Heart left ventricle (tissue), 16 donors: ENCODE data around the gene PPP1R14D. TPM values are rescaled to one million over a fixed set of nuclear protein-coding genes. Genes with fewer than 3 reads are reported as not detected.

ENCODE experiments used
- ATAC-seq, 4 donors: fragments of 200-7000 bp; cut with Tn5 transposase; one replicate each; pipeline ENCODE4 v1.9.1; 2020 to 2022; ENCODE audit warnings: moderate library complexity in 4 of 4, mild to moderate bottlenecking in 3 of 4, moderate number of reproducible peaks in 1 of 4
- DNase-seq, 5 donors: peaks; one replicate each; pipeline ENCODE4 v3.0.0-alpha.2; 2020
- H3K27ac ChIP-seq, 12 donors: fragments of 200-600 bp; sonication (generic) in 4 of 12; one replicate each; pipeline versions ENCODE4 v1.5.0 to v1.8.0; 2016 to 2022; ENCODE audit warnings: mild to moderate bottlenecking in 2 of 12
- H3K27me3 ChIP-seq, 9 donors: fragments of 200-600 bp; sonication (generic) in 2 of 9; one replicate each; pipeline versions ENCODE4 v1.5.1 to v1.8.0; 2016 to 2022; ENCODE audit warnings: mild to moderate bottlenecking in 3 of 9
- H3K36me3 ChIP-seq, 9 donors: fragments of 200-600 bp; sonication (generic) in 2 of 9; one replicate each; pipeline versions ENCODE4 v1.5.0 to v1.8.0; 2018 to 2022; ENCODE audit warnings: mild to moderate bottlenecking in 2 of 9
- H3K4me1 ChIP-seq, 12 donors: fragments of 200-600 bp; sonication (generic) in 4 of 12; one replicate each; pipeline versions ENCODE4 v1.5.0 to v1.8.0; 2016 to 2022; ENCODE audit warnings: mild to moderate bottlenecking in 3 of 12
- H3K4me3 ChIP-seq, 12 donors: fragments of 200-600 bp; sonication (generic) in 4 of 12; one replicate each; pipeline versions ENCODE4 v1.5.0 to v1.8.0; 2017 to 2022; ENCODE audit warnings: mild to moderate bottlenecking in 9 of 12, moderate library complexity in 4 of 12
- H3K9me3 ChIP-seq, 12 donors: fragments of 200-600 bp; sonication (generic) in 4 of 12; one replicate each; pipeline versions ENCODE4 v1.5.0 to v1.8.0; 2016 to 2022; ENCODE audit warnings: mild to moderate bottlenecking in 1 of 12
- POLR2A ChIP-seq, 2 donors: fragments of 450-650 bp; IDR thresholded peaks; one replicate each; pipeline ENCODE4 v1.6.1; 2017; ENCODE audit warnings: antibody characterized with exemption in 2 of 2, mild to moderate bottlenecking in 2 of 2, moderate library complexity in 2 of 2
- WGBS, 4 donors: extraction: QIAGEN DNeasy Blood & Tissue Kit in 2 of 4; methylation state at CpG; one replicate each; pipeline versions ENCODE4 v1.1.5 to v1.1.7; 2013 to 2018; 5-methylcytosine and 5-hydroxymethylcytosine counted together
- intact Hi-C, 10 donors: fragments of 100-400 bp; cut with DNase I; formaldehyde crosslinking; loops; one replicate each; pipeline versions ENCODE4 v1.11.1 to v1.14.2; 2022
- polyA plus RNA-seq, 2 donors: library from polyadenylated mRNA; stranded (reverse); fragments of 200-250 nt; gene quantifications; one replicate each; pipeline ENCODE4 v1.2.3, GENCODE V29; 2013
- total RNA-seq, 9 donors: library from RNA; depleted of rRNA in 2 of 9; stranded (reverse); fragments of >200 nt in 2 of 9; fragmentation: NEBNext Ultra II Directional in 3 of 9; extraction: Animal tissue kit (Norgen Biotek cat#: 25700) in 3 of 9; gene quantifications; one replicate each; pipeline versions ENCODE4 v1.1.0 to v1.2.4, GENCODE V29; 2016 to 2023
- TF ChIP-seq, protein P1 (sequence below), 12 donors: fragments of 200-600 bp; sonication (generic) in 4 of 12; IDR thresholded peaks; one replicate each; pipeline versions ENCODE4 v1.5.0 to v1.8.0; 2018 to 2022; ENCODE audit warnings: antibody characterized with exemption in 12 of 12, mild to moderate bottlenecking in 5 of 12
- donor health status: ischemic (EF 13 %, LVEDD 7.1; RV severe dilation, severe dysfunction).
- donor health status: healthy with polysubstance abuse.
- donor health status: DM: no; HTN: yes; CAD: no.
- donor health status: DM: no; HTN: no; CAD: no.
- donor health status: ischemic (EF 25% LVEDD 6.9; RV normal size, moderate dysfunction).
- donor health status: ischemic (EF 25% LVEDD 5.7; RV mildly dilated, moderate dysfunction).
- donor health status: healthy.
- donor health status: DM: yes; HTN: yes; CAD: no.
- donor health status: ischemic (EF 35%, LVEDD 5.7; RV mildly dilated, moderate dysfunction).
- donor health status: nonischemic (EF 11% LVEDD 7.7; RV severe dilation, severe dysfunction).
- donor health status: DM: yes; HTN: yes; CAD: no.
- donor health status: PGD.
- donor health status: ischemic (EF 29% LVEDD 5.4; RV normal size, mild dysfunction).
- donor health status: nonischemic (EF 23%, LVEDD 6.1; RV moderate dilation, normal function).

The PPP1R14D gene
- total and polyA plus RNA-seq, 11 donors: not detected

DNA sequence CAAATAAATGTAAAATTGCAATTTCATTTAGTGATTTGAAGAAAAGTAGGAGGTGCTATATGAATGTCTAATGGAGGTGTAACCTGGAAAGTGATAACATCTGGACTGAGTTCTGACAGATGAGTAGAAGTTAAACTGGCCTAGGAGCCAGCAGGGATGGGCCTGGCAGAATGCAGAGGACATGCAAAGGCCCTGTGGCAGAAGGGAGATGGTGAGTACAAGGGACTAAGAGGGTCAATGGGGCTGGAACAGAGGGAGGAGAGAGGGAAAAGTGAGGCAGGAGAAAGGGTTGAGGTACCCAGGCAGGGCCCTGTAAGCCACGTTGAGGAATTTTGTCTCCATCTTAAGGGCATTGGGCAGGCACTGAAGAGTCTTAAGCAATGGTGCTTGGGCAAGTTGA is 3.4 kb upstream of the PPP1R14D start:
- no peaks in the 10 kb centered on the region for H3K9me3 ChIP-seq
- H3K27ac ChIP-seq: no peak overlapping the region
- DNase-seq: no peak
- intact Hi-C loops: no loop called here
- no peak for ATAC-seq
- H3K27me3 ChIP-seq: no peaks in the 10 kb centered on the region
- TF ChIP-seq, protein P1, sequence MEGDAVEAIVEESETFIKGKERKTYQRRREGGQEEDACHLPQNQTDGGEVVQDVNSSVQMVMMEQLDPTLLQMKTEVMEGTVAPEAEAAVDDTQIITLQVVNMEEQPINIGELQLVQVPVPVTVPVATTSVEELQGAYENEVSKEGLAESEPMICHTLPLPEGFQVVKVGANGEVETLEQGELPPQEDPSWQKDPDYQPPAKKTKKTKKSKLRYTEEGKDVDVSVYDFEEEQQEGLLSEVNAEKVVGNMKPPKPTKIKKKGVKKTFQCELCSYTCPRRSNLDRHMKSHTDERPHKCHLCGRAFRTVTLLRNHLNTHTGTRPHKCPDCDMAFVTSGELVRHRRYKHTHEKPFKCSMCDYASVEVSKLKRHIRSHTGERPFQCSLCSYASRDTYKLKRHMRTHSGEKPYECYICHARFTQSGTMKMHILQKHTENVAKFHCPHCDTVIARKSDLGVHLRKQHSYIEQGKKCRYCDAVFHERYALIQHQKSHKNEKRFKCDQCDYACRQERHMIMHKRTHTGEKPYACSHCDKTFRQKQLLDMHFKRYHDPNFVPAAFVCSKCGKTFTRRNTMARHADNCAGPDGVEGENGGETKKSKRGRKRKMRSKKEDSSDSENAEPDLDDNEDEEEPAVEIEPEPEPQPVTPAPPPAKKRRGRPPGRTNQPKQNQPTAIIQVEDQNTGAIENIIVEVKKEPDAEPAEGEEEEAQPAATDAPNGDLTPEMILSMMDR (IDR thresholded peaks at IDR 0.05): no peak
- TF ChIP-seq POLR2A (IDR thresholded peaks at IDR 0.05): no peak
- no peaks in the 10 kb centered on the region for H3K4me1 ChIP-seq
- whole genome bisulfite sequencing, 4 donors: 69 to 75% (median 72%) methylated on average over 1 of the region's 1 CpG
- H3K36me3 ChIP-seq: no peaks in the 10 kb centered on the region
- H3K4me3 ChIP-seq: no peak overlapping the region

DNA sequence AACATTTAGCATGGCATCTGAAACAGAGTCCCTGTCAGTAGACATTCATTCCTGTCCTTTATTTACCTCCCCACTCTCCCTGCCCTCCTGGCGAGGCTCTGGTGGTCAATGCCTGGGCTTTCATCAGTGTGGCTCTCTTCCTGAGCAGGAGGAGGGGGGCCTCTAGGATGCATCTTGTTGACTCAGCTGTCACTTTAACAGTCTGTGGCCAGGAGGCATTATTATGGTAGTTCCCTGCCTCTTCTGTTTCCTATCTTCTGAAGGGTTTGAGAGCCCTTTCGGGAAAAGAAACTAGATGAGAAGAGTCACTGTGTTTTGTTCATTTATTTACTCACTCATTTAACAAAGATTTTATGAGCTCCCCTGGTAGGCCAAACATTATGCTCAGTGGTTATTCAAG is 2.4 kb upstream of the PPP1R14D start:
- Histone ChIP-seq H3K9me3 (no peaks in the 10 kb centered on the region), H3K27me3 (no peaks in the 10 kb centered on the region), H3K4me1 (no peaks in the 10 kb centered on the region), H3K36me3 (no peaks in the 10 kb centered on the region), H3K4me3 (no peak overlapping the region), H3K27ac (no peak overlapping the region)
- 59 to 72% (median 65%) methylated on average over 2 of the region's 2 CpGs for WGBS, 4 donors
- ATAC-seq: no peak
- intact Hi-C loops: no loop called here
- DNase-seq: no peak
- TF ChIP-seq POLR2A (IDR thresholded peaks at IDR 0.05): no peak
- TF ChIP-seq, protein P1 (IDR thresholded peaks at IDR 0.05): no peak

DNA sequence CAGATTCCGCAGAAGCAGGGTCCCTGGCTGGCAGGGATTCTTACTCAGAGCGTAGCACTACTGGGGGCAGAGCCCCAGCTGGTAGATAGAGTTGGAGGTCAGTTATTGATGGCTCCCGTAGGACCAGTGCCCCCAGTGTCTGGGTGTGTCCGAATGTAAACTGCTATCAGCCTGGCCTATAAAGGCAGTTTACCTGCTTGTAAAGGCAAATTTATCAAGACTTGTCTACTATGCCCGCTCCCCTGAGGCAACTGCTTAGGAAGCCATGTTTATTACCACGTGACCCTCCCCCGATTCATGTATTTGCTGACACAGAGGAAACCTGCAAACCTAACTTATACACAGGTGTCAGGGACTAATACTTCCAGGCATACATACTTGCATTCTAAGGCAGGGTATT is 607 bp upstream of the PPP1R14D start:
- H3K27me3 ChIP-seq: peaks cover 0 to 4% (median 0%) of the 10 kb centered on the region in 9 donors
- no peak for ATAC-seq
- WGBS, 4 donors: 83 to 87% (median 85%) methylated on average over 7 of the region's 7 CpGs

GRCh38 chr15:40826423-40827075 is 2.0 kb downstream of the PPP1R14D start:
- TF ChIP-seq, protein P1 (IDR thresholded peaks at IDR 0.05): no peak
- no peak for TF ChIP-seq POLR2A (IDR thresholded peaks at IDR 0.05)
- intact Hi-C loops: no loop called here
- DNase-seq: no peak
- 72 to 88% (median 87%) methylated on average over 4 of the region's 4 CpGs for WGBS, 4 donors
- Histone ChIP-seq H3K4me1 (no peaks in the 10 kb centered on the region), H3K27ac (no peak overlapping the region), H3K36me3 (no peaks in the 10 kb centered on the region), H3K9me3 (no peaks in the 10 kb centered on the region), H3K4me3 (no peak overlapping the region), H3K27me3 (peaks cover 0 to 4% (median 0%) of the 10 kb centered on the region in 9 donors)
- ATAC-seq: no peak

More for the DNA sequence above, 607 bp upstream of the PPP1R14D start:
- Histone ChIP-seq H3K4me1 (no peaks in the 10 kb centered on the region), H3K4me3 (no peak overlapping the region), H3K27ac (no peak overlapping the region), H3K9me3 (no peaks in the 10 kb centered on the region), H3K36me3 (no peaks in the 10 kb centered on the region)
- DNase-seq: no peak
- intact Hi-C loops: no loop called here
- TF ChIP-seq, protein P1 (IDR thresholded peaks at IDR 0.05): no peak
- TF ChIP-seq POLR2A (IDR thresholded peaks at IDR 0.05): no peak
